Stimulated activated naive CD4-positive, alpha-beta T cell (primary cell): ENCODE results near the gene BACE1.
"Not testable (repeated sequence)": the region's sequence is repeated elsewhere in the genome, so short reads cannot be mapped to it uniquely, and the experiment has no call there.

ENCODE experiments used
- DNase-seq, 6 experiments: peaks; one replicate each; lab custom pipeline; 2025; lab: John Stamatoyannopoulos, UW

BACE1 gene

DNA sequence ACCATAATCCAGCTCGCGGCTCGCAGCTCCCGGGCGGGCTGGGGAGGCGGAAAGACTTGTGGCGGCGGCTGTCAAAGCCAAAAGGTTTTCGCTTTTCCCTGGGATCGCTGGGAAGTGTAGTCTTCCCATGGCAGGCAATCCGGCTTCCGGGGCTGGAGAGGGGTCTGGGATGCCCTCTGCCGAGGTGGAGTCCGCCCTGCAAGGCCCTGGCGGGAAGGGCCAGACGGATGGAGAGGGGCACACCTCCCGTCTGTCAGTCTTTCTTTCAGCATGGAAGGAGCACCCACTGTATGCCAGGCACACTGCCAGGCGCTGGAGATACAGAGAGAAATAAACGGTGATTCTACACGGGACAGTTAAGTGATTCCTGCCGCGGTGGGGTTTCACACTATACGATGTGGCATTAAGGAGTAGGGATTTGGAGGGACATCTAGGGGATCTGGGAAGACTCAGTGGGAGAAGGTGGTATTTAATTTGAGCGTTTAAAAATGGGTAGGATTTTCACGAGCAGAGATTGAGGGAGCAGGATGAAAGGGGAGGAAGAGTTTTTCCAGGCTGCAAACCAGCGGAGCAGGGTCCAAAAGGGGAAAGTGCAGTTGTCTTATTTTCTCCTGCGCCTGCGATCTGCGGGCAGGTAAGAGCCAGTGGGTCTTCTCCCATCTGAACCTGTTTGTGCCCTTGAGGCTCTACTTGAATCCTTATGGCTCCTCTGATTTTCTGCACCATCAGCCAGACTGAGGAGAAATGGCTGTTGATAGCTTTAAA lies at the start of gene BACE1:
BACE1 (minus strand) TSS at position 60 of the 765 bp plus-strand sequence. CDS start 461 bp downstream, outside the sequence.
- peak in 1 of 6 experiments; percentile 31 for DNase-seq

GRCh38 chr11:117361432-117361831 lies 45.4 kb upstream of the BACE1 start:
- no peak for DNase-seq

GRCh38 chr11:117356126-117356890 lies 40.3 kb upstream of the BACE1 start:
- no peak for DNase-seq

GRCh38 chr11:117354550-117354949 lies 38.5 kb upstream of the BACE1 start:
- DNase-seq = no peak

DNA sequence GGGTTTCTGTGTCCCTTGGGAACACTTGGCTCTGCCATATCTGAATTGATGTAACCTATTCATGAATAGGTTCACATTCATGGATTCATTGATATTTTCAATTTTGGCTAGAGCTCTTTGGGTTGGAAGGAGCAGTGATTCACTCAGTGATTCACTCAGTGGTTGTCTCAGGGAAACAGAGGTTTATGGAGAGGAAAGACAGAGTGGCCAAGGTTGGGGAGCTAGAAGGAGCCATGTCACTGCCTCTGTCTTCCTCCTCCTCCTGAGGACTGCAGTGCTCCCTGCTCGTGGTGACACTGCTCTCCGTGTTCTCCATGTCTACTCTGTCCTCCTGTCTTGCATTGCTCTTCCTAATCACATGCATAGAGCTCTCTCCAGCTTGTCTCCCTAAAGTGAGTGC lies 29.0 kb upstream of the BACE1 start:
- DNase-seq = no peak

DNA sequence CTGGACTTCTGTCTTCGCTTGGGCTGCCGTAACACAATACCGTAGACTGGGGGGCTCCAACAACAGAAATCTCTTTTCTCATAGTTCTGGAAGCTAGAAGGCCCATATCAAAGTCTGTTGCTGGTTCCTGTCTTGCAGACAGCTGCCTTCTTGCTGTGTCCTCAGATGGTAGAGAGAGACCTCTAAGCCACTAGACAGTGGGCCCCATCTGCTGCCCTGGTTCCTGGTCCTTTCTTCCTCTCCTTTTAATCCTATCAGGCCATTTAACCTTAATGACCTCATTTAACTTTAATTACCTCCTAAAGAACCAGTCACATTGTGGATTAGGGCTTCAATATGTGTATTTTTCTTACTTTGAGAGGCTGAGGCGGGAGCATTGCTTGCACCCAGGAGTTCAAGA lies 21.0 kb upstream of the BACE1 start:
- no peak for DNase-seq

DNA sequence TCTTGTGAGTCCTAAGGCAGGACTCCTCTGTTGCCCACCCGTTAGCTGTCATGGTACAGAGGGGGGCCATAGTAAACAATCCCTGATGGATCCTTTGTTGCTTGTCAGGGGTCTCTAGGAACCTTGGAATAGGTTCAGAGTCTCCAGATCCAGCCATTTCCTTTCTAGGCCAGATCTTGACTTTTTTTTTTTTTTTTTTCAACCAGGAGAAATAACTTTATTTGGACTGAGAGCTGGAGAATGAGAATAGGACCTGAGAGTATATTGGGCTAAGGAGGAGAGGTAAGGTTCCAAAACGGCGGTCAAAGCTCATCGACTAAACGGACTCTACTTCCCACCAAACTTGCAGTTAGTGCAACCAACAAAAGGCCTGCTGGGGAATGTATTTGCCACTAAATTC lies 19.3 kb upstream of the BACE1 start:
- no peak for DNase-seq

DNA sequence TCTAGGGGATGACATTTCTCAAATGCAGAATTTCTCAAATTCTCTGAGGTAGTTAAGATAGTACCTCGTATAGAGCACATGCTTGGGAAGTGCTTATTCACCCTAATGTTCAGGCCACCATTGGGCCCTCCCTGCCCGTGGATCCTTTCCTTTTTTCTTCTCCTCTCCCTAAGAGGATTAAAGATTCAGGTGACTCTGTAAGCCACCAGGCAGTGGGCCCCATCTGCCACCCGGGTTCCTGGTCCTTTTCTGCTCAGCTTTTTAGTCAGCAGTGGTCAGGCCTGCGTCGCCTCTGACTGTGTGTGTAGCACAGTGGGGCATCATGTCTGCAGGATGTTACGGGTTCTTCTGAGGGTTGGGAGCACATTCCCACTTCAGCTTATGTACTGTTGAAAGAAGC lies 18.8 kb upstream of the BACE1 start:
- DNase-seq = no peak

DNA sequence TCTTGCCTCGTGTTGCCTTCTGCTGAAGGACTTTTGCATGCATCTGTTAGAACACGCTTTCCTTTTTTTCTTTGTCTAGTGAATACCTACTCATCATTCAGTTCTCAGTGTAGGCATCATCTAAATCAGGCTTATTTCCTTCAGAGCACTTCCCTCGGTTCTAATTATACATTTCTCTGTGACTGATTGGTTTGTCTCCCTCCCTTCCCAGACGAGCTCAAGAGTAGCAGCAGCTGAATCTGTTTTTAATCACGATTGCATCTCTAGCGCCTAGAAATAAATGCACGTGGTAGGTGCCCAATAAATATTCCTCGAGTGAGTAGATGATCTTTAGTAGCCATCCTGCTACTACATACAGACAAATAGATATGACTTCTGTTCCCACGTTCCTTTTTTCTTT lies 17.9 kb upstream of the BACE1 start:
- DNase-seq = no peak

GRCh38 chr11:117332843-117333242 lies 16.8 kb upstream of the BACE1 start:
- no peak for DNase-seq

DNA sequence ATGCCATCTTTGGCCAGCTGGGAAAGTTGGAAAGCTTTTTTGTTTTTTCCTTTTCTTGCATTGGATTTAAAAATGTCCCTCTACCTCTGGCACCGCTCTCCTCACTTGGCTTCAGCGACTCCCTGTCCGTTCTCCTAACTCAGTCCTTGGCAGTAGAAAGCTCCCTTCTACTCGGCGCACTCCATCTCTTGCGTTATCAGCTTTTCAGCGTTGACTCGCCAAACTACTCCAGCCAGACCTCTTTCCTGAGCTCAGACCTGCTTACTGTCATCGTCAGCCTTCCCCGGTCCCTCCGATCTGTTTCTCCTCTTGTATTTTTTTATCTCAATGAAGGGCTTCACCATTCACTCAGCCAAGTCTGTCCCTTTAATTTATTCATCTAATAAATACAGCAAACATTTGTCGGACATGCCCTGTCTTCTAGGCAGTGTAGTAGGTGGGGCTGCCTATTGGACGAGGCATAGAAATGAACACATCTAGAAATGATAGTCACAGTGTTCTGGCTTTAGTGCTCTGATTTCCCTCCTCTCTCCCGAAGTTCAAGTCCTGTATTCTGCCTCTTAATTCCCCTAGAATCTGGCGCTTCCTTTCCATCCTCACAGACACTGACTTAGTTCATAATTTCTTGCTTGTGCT lies 12.4 kb upstream of the BACE1 start:
- peak in 2 of 6 experiments; percentile 29 to 59 for DNase-seq

DNA sequence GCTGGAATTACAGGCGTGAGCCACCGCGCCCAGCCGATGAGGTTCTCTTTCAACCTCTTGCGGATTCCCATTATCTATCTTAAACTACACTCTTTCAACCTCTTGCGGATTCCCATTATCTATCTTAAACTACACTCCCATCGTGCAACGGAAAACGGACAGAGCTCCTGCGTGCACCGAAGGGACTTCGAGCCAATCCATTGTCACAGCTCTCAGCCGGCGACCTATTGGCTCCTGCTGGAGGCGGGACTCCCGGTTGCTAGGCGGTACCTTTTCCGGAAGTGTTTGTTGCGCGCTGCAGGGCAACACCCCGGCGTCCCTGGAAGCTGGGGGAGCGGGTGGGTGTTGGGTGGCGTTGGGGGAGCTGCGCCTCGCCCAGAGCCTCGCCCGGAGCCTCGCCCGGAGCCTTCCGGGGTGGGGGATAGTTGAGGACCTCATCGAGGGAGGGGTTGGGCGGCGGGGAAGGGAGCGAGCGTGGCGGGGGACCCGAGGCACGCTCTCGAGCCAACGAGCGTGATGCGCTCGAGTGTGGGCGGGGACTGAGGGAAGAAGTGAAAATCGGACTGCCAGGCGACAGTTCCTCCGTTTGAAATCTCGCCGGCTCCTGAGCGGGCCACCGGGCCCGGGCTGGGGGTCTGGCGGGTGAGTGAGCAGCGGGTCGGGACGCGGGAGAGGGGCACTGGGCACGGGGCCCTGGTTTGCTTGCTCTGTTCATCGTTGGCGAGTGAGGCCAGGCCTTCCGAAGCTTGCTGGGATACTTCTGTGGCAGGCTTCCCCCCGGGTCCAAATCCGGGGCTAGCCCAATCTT lies 11.7 kb upstream of the BACE1 start, which contains the start of gene CEP164:
CEP164 (plus strand) TSS at position 288 of the 808 bp plus-strand sequence. CDS start 10,733 bp downstream, outside the sequence.
- DNase-seq = peak; percentile 88 to 95 (median 92)

GRCh38 chr11:117327255-117327566 lies 11.2 kb upstream of the BACE1 start:
- DNase-seq = not testable (repeated sequence)

DNA sequence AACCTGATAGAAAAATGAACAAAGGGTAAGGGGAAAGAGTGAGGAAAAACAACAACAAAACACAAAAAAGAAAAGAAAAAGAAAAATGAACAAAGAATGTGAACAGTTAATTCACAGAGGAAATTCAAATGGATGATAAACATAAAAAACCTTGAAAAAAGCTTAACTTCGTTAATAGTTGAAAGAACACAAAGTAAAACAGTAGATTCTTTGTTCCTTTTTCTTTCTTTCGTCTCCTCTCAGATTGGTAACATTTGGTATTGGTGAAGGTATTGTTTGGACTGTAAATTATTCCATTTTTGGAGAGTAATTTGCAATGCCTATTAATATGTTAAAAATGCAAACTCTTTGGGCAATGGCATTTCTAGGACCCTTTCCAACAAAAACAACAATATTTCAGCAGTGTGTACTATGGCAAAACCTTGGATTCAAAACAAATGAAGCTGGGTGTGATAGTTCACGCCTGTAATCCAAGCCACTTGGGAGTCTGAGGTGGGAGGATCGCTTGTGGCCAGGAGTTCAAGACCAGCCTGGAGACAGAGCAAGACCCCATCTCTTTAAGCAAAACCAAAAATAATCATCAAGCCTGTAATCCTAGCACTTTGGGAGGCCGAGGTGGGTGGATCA lies 3.3 kb upstream of the BACE1 start:
- DNase-seq = no peak

GRCh38 chr11:117318738-117319137 lies 2.7 kb upstream of the BACE1 start:
- DNase-seq = no peak

DNA sequence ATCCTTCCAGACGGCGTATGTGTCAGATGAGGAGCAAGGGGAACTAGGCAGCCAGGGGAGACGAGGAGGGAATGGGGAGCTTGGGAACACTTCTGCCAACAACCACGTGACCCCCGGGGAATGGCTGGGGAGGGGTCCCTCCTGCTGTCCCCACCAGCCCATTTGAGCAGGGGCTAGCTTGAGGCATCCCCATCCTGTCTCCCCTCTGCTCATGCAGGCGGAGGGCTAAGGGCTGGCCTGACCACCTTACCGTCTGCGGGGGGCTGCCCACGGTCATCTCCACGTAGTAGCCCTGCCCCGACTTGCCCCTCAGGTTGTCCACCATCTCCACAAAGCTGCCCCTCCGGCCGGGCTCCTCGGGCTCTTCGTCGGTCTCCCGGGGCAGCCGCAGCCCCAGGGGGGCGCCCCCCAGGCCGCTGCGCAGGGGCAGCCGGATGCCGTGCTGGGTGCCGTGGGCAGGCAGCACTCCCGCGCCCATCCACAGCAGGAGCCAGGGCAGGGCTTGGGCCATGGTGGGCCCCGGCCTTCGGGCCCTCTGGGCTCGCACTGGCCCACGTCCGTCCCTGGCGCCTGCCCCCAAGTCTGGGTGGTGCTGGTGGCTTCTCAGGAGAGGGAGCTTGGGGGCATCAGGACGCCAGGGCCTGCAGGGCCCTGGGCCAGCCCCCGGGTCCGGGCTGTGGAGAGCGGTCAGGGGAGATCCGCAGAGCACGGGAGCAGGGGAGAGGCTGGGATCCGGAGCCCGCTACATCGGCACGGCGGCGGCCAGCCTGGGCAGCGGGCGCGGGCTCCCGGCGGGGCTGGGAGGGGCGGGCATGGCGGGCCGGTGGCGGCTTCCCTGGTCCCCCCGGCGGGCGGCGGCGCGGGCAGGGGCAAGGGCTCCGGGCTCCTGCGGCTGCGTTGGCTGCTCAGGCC lies 515 bp downstream of the BACE1 start:
- peak in 2 of 6 experiments; percentile 23 to 27 for DNase-seq

DNA sequence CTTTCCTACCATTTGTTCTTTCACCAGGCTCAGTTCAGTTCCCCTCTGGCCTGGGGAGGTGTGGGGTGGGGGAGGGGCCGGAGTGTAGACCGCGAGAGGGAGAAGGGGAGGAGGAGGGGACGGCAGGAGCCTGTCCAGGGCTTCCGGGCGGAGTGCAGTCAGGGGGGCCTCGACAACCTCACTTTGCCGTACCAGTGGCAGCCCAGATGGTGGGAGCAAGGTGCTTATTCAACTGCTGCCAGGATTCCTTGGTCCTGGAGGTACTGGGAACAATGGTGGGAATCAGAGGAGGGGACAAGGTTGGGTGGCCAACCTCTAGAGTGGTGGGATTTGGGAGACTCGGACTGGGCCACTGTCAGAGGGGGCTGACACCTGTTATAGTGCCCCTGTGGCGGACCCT lies 1.2 kb downstream of the BACE1 start:
- no peak for DNase-seq

GRCh38 chr11:117313828-117314768 lies 2.0 kb downstream of the BACE1 start:
- no peak for DNase-seq

DNA sequence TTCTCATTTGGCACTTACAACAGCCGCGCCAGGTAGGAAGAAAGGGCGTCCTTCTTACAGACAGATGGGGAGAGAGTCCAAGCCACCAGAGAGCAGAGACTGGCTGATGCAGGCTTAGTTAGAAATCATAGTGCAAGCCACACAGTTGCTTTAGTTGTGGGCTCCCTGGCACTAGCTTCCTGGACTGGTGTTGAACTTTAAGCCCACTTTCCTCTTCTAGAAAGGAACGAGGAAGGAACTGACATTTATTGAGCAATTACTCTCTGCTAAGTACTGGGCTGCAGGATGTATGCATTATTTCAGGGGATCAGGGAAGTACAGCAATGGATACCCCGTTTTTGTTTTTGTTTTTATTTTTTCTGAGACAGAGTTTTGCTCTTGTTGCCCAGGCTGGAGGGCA lies 3.0 kb downstream of the BACE1 start:
- no peak for DNase-seq
